Stimulated activated CD8-positive, alpha-beta memory T cell treated with anti-CD3 and anti-CD28 coated beads, Interleukin-12 subunit alpha, Interleukin-12 subunit beta, amount 100 ng/mL, for 24 hours (primary cell): Measurements from ENCODE around the gene ABHD17A.

Experiments
- DNase-seq: peaks from one replicate; pipeline ENCODE4 v3.0.0-alpha.2; 2020; ENCODE audit errors: extremely low read depth

Gene ABHD17A

DNA sequence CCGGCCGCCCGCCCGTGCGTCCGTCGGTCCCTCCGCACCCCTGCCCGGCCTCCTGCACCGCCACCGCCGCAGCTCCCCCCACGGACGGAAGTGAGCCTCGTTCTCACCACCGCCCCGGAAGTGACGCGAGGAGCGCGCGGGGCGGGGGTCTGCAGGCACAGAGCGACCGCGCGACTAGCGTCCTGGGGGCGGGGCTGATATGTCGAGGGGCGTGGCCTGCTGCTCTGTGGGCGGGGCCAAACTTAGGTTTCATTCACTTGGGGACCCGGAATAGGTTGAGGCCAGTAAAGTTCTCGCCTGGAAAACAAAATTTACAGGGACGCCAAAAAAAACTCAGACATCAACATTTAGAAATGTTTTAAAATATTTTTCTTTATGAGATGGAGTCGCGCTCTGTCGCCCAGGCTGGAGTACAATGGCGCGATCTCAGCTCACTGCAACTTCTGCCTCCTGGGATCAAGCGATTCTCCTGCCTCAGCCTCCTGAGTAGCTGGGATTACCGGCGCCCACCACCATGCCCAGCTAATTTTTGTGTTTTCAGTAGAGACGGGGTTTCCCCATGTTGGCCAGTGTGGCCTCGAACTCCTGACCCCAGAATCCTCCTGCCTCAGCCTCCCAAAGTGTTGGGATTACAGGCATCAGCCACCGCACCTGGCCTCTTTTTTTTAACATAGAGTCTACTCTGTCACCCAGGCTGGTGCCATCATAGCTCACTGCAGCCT lies at the start of gene ABHD17A:
Gene ABHD17A (minus strand): TSS at position 99 of the 722 bp plus-strand sequence. CDS start 3,930 bp downstream, outside the sequence.
- peak; percentile 87 for DNase-seq

DNA sequence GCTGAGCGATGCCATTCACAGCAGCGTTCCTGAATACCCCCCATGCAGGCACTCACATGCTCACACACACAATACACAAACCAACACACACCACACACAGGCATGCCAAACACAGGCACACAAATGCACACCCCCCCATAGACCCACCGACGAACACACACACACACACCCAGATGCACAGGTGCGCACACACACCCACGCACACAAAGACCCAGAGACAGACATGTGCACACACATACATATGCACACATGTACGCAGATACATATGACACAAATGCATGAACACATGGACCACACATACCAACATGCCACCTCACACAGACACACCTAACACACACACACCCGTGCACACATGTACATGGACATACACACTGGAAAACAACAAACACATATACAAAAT lies 48.6 kb upstream of the ABHD17A start:
- no peak for DNase-seq

DNA sequence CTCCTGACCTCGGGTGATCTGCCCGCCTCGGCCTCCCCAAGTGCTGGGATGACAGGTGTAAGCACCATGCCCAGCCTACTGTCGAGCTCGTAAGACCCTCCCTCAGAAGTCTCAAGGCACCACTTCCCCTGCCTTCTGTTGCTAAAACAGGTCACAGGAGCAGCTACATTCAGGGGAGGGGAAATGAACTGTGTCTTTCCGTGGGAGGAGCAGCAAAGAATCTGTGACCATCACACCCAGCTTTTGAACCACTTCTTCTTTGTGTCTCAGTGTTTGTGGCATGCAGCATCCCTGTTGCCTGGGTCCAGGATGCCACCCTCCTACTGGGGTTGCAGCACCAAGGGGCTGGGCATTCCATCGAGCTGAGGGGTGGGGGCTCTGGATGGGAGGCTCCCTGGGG lies 47.9 kb upstream of the ABHD17A start:
- no peak for DNase-seq

DNA sequence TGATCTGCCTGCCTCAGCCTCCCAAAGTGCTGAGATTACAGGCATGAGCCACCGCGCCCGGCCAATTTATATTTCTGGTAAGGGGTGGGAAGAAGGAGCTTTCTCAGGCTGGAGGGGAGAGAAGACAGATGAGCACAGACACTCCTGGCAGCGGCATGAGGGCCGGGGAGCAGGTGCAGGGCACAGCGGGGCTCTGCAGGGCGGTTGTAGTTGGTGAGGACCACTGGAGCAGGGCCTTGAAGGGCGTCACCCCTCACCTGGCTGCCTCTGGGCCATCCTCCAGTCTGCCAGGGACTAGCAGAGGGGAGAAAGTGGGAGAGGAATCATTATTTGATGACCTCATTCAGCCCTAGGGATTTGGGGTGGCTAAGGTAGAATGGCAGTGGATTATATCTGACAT lies 47.1 kb upstream of the ABHD17A start:
- DNase-seq = no peak

DNA sequence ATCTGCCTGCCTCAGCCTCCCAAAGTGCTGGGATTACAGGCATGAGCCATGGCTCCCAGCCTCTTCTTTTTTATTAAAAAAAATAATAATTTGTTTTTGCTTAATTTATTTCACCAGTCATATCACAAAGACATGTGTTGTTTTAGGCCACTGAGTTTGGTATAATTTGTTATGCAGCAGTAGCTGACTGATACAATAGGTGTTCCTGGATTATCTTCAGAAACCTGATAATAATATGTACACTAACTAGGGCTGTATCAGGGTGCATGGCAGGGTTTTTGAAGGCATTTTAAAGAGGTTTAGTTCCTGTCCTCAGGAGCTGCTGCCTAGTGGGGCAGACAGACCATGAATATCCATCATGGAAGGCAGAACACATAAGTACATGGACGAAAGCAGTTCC lies 46.1 kb upstream of the ABHD17A start:
- DNase-seq = no peak

DNA sequence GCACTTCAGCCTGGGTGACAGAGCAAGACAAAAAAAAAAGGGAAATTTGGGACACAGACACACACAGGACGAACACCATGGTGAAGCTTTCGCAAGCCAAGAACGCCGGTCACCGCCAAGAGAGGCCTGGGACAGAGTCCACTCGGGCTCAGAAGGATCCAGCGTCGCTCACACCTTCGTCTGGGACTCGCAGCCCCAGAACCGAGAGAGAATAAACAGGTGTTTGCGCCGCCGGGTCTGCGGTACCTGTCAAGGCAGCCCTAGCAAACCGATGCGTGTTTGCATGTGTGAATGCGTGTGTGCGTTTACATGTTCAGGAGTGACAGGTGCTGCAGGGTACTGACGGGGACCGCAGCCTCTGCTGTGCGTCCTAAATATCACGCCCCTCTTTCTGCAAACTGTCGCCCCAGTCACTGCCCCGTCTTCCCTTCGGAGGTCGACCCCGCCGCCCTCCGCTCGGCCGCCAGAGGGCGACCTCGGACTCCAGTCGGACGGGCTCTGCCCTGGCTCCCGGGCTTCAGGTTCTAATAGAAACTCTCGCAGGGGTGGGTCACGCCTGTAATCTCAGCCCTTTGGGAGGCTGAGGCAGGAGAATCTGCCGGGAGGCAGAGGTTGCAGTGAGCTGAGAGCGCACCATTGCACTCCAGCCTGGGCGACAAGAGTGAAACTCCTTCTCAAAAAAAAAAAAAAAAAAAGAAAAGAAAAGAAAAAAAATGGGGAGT lies 43.9 kb upstream of the ABHD17A start:
- DNase-seq = peak; percentile 48

DNA sequence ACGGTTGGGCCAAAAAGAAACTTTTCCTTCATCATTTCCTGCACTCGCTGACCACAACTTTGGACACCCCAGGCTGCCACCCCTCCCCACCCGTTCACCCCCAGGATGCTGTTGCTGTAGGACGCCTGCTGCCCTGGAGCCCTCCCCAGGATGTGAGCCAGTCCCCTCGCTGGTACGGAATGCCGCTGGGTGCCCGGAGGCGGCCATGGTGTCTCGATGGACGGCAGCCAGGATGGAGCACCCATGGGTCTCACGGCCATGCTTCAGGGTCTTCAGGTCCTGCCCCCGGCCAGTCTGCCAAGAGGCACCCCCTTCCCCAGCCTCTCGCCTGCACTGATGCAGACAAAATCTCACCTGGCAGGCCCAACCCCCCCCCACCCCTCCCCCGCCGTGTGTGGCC lies 40.2 kb upstream of the ABHD17A start:
- DNase-seq = no peak

DNA sequence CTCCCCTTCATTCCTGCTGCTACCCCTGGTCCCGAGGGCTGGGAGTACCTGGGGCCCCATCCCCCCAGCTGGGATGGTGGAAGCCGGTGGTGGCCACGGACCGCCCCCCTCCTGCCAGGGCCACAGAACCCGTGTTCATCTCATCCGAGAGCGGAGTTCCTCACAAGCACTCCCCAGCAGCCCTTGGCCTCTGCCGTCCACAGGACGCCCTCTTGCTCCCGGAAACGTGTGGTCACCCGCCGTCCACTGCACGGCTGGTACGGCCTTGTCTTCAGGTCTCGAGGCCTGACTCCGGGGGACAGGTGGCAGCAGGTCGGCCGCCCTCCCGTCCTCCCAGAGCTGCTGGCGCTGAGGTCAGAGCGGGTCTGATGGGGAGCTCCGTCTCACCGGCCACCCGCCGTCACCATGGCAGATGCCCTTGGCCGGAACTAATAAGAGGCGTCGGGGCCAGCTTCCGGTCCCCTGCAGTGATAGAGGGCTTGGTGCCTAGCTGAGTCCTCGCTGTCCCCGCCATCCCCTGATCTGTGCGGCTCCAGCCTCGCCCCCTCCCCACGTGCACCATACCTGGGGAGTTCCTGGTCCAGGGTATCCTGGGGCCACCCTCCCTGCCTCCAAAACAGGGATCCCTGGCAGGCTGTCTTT lies 39.1 kb upstream of the ABHD17A start:
- DNase-seq = no peak

DNA sequence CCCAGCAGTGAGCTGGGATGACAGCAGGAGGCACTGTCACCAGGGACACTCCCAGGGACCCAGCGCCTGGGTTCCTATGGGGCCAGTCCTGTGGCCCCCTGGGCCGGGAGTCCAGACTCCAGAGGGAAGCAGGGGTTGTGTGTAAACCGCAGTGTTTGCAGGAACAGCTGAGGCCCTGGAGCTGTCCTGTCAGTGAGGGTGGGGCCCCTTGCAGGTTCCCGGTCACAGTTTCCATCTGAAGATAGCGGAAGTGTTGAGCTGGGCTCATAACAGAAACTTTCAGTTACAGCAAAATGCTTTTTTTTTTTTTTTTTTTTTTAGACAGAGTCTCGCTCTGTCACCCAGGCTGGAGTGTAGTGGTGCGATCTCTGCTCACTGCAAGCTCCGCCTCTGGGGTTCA lies 38.0 kb upstream of the ABHD17A start:
- no peak for DNase-seq

DNA sequence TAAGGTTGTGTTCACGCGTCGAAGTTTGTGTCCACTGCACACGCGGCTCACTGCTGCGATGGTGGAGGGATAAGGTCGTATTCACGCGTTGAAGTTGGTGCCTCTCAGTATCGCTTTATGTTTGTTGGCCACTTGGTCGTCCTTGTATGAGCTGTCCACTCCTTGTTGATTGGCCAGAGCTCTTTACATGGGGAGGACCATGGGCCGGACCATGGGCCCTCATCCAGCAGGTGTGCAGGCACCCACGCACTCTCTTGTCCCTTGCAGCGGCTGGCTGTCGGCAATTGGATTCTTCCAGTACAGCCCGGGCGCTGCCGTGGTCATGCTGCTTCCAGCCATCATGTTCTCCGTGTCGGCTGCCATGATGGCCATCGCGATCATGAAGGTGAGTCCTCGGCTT lies 37.5 kb upstream of the ABHD17A start:
- no peak for DNase-seq

DNA sequence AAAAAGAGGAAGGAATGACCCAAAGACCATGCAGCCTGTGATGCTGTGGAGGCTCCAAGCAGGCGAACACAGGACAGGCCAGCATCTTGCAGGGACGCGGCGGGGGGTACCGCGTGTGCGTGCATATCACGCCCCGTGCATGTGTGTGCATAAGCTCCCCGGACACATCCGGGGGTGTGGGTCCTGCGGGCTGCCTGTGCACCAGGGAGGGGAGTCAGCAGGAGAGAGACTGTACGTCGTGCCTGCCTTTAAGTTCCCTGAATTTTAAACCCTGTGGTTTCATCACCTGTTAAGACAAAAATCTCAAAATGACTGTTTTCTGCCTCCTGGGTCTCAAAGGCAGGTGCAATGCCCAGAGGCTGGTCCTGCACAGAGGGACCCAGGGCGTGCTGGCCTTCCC lies 36.5 kb upstream of the ABHD17A start:
- DNase-seq = no peak

DNA sequence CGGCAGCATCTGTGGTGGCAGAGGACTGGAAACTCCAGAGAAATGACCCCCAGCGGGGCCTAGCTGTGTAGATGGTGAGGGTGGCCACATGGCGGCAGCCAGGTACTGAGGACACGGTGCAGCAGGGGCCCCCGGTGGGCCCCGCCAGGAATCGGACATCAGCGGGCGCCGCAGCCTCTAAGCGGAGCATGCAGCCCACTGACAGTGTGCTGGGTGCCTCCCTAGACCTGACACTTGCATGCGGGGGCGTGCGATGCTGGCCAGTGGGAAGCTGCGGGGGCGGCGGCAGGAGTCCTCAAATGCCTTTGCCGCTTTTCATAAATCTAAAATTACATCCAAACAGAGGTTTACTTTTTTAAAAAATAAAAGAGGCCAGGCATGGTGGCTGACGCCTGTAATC lies 36.0 kb upstream of the ABHD17A start:
- DNase-seq = no peak

DNA sequence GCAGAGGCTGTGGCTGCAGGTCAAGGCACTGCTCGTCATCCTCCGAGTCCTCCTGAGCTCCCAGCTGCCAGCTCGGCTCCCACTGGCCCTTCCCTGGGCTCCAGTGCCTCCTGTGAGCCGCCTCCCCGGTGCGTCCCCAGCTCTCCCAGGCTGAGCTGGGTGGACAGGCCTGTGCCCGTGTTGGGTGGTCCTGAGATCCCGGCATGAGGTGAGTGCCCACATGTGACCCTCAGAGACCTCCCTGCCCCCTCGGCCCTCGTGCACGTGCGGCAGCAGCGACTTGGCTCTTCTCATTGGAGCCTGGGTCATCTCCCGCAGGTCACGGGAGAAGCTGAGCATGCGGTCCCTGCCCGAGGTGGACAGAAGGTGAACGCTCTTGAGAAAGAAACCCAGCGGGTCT lies 35.3 kb upstream of the ABHD17A start:
- no peak for DNase-seq

DNA sequence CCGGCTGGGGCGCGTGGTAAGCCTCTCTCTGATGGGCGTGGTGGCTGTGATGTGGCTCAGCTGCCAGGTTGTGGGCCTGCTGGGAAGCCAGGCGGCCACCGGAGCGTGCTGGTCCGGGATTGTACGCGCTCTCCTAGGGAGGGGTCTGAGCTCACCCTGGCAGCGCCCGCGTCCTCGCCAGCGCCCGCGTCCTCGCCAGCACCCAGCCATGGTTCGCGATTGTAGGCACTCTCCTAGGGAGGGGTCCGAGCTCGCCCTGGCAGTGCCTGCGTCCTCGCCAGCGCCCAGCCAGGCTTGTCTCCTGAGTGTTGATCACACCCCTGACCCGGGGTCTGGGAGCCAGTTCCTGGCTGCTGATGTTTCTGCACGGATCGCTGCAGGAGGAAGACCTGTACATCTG lies 33.7 kb upstream of the ABHD17A start:
- no peak for DNase-seq

DNA sequence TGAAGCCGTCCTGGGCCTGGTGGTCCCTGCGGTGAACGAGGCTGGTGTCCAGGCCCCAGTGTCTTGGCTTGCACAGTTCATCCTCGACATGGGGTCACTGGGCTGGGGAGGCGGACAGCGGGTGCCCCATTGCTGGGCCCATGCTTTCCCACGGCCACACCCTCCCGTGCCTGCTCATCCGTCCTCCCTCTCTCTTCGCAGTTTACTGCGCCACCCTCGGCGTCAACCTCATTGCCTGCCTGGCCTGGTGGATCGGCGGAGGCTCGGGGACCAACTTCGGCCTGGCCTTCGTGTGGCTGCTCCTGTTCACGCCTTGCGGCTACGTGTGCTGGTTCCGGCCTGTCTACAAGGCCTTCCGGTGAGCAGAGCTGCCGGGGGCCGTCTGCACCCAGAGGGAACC lies 32.6 kb upstream of the ABHD17A start:
- no peak for DNase-seq

DNA sequence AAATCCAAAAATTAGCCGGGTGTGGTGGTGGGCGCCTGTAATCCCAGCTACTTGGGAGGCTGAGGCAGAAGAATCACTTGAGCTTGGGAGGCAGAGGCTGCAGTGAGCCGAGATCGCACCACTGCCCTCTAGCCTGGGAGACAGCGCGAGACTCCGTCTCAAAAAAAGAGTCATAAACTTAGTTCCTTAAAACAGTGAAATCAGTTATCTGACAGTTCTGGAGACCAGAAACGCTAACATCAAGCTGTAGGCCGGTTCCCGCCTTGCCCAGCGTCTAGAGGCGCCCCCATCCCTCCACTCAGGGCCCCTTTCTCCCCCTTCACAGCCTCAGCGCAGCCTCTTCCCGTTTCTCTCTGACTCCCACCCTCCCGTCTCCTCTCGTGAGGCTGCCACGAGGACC lies 31.9 kb upstream of the ABHD17A start:
- DNase-seq = no peak

DNA sequence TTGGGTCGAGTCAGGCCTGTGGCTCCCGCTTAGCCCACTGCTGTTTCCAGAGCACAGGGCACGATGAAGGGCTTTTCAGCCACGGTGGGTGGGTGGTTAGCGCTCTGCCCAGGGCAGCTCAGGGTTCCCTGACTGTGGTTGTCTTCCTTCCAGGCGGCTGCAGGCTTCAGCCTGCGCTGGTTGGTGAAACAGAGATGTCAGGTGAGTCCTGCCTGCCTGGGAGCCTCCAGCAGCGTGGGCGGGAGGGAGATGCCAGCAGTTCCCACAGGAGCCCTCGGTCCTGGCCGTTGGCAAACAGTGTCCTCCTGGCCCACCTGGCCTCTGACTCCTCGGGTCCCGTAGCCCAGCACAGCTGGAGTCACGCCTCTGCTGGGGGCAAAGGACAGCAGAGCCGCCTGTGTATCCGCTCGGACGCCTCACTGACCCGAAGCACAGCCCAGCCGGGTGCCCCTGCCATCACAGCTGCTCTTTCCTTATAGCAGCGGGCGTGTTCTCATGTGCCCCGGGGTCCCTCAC lies 29.6 kb upstream of the ABHD17A start:
- DNase-seq = no peak

DNA sequence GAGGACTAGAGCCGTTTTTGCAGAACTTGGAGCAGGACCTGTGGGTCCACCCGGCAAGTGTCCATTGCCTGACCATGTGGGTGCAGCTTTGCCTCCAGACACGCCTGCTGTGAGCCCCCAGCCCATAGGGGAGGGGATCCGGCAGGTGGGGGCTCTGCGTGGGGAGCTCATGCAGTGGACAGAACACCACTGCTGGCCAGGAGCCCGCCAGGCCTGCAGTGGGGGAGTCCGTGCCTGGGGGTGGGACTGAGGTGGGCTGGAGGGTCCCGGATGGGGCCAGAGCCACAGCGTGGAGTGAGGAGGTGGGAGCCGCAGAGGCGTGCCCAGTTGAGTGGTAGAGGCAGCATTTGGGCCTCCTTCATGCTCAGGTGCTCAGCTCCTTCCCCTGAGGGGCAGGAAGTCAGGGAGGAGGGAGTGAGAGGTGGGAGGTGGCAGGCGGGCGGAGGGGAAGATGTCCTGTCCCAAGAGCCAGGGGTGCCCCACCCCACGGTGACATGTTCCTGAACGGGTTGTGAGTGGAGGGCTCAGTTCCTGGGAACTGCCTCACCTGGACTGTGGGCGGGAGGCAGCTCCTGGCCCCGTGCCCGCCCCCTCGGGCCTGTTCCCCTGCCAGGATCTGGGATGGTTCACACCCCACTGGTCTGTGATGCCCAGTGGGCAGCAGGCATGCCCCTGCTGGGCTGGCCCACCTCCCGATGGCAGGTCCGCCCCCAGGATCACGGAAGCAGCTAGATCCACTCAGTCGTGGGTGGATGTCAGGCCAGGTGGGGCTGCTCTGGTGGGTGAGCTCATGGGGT lies 28.7 kb upstream of the ABHD17A start:
- DNase-seq = no peak

DNA sequence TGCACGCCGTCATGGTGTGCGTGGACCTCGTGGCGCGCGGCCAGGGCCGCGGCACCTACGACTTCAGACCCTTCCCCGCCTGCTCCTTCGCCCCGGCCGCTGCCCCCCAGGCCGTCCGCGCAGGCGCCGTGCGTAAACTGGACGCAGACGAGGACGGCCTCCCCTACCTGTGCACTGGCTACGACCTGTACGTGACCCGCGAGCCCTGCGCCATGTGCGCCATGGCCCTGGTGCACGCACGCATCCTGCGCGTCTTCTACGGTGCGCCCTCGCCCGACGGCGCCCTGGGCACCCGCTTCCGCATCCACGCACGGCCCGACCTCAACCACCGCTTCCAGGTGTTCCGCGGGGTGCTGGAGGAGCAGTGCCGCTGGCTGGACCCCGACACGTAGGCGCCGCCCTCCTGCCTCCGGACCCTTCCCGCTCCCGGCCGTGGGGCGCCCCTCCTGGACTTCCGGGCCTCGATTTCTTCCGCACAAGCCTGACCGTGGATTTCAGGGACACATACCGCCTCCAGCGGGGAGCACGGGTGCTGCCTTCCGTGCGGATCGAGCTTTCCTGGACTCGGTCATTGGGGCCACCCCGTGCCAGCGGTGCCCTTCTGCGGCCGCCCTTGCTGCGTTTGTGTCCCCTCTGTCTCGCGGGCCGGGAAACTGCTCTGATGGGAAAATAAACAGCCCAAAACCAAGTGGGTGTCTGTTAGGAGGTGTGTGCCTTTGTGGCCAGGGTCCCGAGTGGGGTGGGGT lies 27.6 kb upstream of the ABHD17A start:
- no peak for DNase-seq

DNA sequence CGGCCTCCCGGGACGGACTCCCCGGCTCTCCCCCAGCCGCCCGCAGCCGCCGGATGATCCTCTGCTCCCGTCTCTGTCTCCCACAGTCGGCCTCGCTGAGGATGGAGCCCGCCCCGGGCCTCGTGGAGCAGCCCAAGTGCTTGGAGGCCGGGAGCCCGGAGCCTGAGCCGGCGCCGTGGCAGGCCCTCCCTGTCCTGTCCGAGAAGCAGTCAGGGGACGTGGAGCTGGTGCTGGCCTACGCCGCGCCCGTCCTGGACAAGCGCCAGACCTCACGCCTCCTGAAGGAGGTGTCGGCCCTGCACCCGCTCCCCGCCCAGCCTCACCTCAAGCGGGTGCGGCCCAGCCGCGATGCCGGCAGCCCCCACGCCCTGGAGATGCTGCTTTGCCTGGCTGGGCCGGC lies 26.7 kb upstream of the ABHD17A start:
- DNase-seq = no peak

DNA sequence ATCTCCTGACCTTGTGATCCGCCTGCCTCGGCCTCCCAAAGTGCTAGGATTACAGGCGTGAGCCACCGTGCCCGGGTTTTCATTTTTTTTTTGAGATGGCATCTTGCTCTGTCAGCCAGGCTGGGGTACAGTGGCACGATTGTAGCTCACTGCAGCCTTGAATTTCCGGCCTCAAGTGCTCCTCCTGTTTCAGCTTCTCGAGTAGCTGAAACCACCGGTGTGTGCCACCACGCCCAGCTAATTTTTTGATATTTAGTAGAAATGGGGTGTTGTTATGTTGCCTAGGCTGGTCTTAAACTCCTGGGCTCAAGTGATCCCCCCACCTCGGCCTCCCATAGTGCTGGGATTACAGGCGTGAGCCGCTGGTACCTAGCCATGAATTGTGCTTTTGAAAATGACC lies 25.8 kb upstream of the ABHD17A start:
- no peak for DNase-seq
